Common myeloid progenitor, CD34-positive (primary cell): ENCODE results near the gene ACAD9.

Experiments
- CTCF ChIA-PET: fragments of 350-600 bp; sonication (Branson Sonifier 250); formaldehyde crosslinking; loops from one replicate; lab custom pipeline; 2021; ENCODE audit warnings: antibody characterized with exemption; lab: Charles Lee
- POLR2A ChIA-PET: fragments of 350-600 bp; sonication (Branson Sonifier 250); formaldehyde crosslinking; loops from one replicate; lab custom pipeline; 2021; ENCODE audit warnings: antibody characterized with exemption; lab: Charles Lee
- DNase-seq, 3 donors: peaks; one replicate each; pipeline versions ENCODE4 v3.0.0 to v3.0.0-alpha.2; 2013
- H3K27ac ChIP-seq, 2 experiments: 1 replicate in 1 of 2; 2 replicates in 1 of 2; pipeline ENCODE4 v1.7.0; 2013; ENCODE audit warnings: inconsistent platforms in 2 of 2, low read length in 2 of 2, mild to moderate bottlenecking in 2 of 2, low read depth in 1 of 2, moderate library complexity in 1 of 2; ENCODE audit not compliant: severe bottlenecking in 2 of 2, insufficient read depth in 1 of 2, poor library complexity in 1 of 2
- H3K27me3 ChIP-seq, 5 experiments: replicated peaks in 2 of 5; 1 replicate in 3 of 5; 2 replicates in 2 of 5; pipeline versions ENCODE4 v1.6.1 to v1.7.0; 2013; ENCODE audit warnings: low read length in 4 of 5, mild to moderate bottlenecking in 2 of 5, moderate library complexity in 2 of 5, inconsistent platforms in 1 of 5; ENCODE audit not compliant: insufficient read depth in 5 of 5, control insufficient read depth in 4 of 5
- H3K36me3 ChIP-seq, 4 experiments: 1 replicate in 2 of 4; 2 replicates in 2 of 4; pipeline versions ENCODE4 v1.6.1 to v1.7.0; 2013; ENCODE audit warnings: low read length in 3 of 4, control low read depth in 1 of 4, mild to moderate bottlenecking in 1 of 4; ENCODE audit not compliant: control insufficient read depth in 4 of 4, insufficient read depth in 4 of 4
- H3K4me1 ChIP-seq, 4 experiments: 1 replicate in 3 of 4; 2 replicates in 1 of 4; pipeline versions ENCODE4 v1.6.1 to v1.7.1; 2013; ENCODE audit warnings: low read length in 3 of 4, mild to moderate bottlenecking in 3 of 4, control low read depth in 1 of 4, inconsistent platforms in 1 of 4, moderate library complexity in 1 of 4; ENCODE audit not compliant: control insufficient read depth in 4 of 4, insufficient read depth in 4 of 4; ENCODE audit errors: control extremely low read depth in 1 of 4
- H3K4me3 ChIP-seq, 7 experiments: 1 replicate in 4 of 7; 2 replicates in 3 of 7; pipeline versions ENCODE4 v1.5.1 to v1.7.0; 2013; ENCODE audit warnings: mild to moderate bottlenecking in 7 of 7, low read length in 6 of 7, moderate library complexity in 6 of 7, inconsistent platforms in 2 of 7, low read depth in 2 of 7, control low read depth in 1 of 7; ENCODE audit not compliant: insufficient read depth in 4 of 7, control insufficient read depth in 1 of 7; ENCODE audit errors: extremely low read depth in 1 of 7
- H3K9me3 ChIP-seq, 5 experiments: 1 replicate in 4 of 5; 2 replicates in 1 of 5; pipeline versions ENCODE4 v1.6.1 to v1.7.1; 2013; ENCODE audit warnings: low read length in 4 of 5, mild to moderate bottlenecking in 2 of 5, inconsistent platforms in 1 of 5, low read depth in 1 of 5, moderate library complexity in 1 of 5; ENCODE audit not compliant: control insufficient read depth in 4 of 5, insufficient read depth in 2 of 5; ENCODE audit errors: control extremely low read depth in 1 of 5
- WGBS: methylation state at CpG from one replicate; pipeline ENCODE4 v1.1.5; 2013; ENCODE audit not compliant: insufficient coverage; 5-methylcytosine and 5-hydroxymethylcytosine counted together

ACAD9 gene

DNA sequence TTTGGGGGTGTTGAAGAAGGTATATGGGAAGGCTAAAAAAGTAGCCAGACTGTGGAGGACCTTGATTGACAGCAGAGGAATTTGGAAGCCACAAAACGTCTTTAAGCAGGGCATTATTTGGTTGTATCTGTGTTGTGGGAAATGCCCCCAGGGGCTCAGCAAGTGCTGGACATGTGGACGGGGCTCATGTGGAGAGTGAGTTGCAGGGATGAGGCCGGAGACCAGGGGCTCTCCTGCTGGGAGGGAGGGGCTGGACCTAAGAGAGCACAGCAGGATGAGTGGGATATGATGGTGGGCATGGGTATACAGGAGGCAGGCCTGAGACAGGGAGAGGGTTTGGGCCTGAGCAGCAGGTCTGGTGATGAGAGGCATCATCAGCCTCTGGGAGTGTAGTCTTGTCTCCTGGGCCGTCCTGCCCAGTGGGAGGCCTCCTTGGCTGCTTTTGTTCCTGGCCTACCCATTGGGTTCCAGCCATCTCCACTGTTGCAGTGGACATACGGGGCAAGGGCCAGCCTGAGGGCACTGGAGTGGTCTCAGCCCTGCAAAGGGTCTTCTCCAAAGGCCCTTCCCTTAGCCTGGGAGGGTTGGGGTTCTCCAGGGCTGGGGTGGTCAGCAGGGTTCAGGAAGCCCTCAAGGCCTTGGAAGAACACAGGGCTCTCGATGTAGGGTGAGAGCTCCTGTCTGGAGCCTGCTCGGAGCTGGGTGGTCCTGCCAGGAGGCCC is 27.5 kb downstream of the ACAD9 start:
- H3K36me3 ChIP-seq, result peaks cover 35 to 95% (median 74%) of the 10 kb centered on the region in 4 experiments
- H3K4me1 ChIP-seq, result no peaks in the 10 kb centered on the region
- WGBS, result 88% methylated on average over 6 of the region's 7 CpGs
- no peak for DNase-seq
- ChIA-PET CTCF (interaction anchor here (0.6 to 1.3 kb wide), 2 partner anchors 14 to 64 kb away, joined by 3 read pairs; no protein-coding TSS in a partner anchor), POLR2A (no interaction called here)
- H3K27me3 ChIP-seq, result no peaks in the 10 kb centered on the region
- no peak overlapping the region for H3K4me3 ChIP-seq
- no peaks in the 10 kb centered on the region for H3K9me3 ChIP-seq
- H3K27ac ChIP-seq, result no peak overlapping the region

GRCh38 chr3:128907706-128908445 is 28.5 kb downstream of the ACAD9 start:
- H3K9me3 ChIP-seq, result no peaks in the 10 kb centered on the region
- 95% methylated on average over 13 of the region's 15 CpGs for WGBS
- no peaks in the 10 kb centered on the region for H3K4me1 ChIP-seq
- no peaks in the 10 kb centered on the region for H3K27me3 ChIP-seq
- no peak for DNase-seq
- peaks cover 35 to 95% (median 76%) of the 10 kb centered on the region in 4 experiments for H3K36me3 ChIP-seq
- ChIA-PET POLR2A (no interaction called here), CTCF (interaction anchor here (0.6 to 1.3 kb wide), 2 partner anchors 15 to 63 kb away, joined by 3 read pairs; no protein-coding TSS in a partner anchor)
- H3K4me3 ChIP-seq, result no peak overlapping the region
- no peak overlapping the region for H3K27ac ChIP-seq

DNA sequence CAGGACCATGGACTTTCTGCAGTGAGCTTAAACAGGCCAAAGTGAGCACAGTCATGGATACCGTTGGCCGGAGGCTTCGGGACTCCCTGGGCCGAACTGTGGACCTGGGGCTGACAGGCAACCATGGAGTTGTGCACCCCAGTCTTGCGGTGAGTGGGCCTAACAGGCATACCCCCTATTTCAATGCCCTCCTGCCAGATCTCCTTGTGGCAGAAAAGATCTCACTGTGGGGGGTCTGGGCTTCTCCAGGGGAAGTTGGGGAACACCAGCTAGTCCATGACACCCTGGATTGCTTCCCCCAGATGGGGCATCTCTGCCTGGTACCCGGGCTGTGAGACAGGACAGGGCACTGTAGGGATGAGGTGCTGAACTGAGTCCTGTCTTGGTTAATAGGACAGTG is 29.5 kb downstream of the ACAD9 start:
- DNase-seq, result no peak
- Histone ChIP-seq H3K9me3 (no peaks in the 10 kb centered on the region), H3K4me1 (no peaks in the 10 kb centered on the region), H3K36me3 (peaks cover 29 to 95% (median 74%) of the 10 kb centered on the region in 4 experiments), H3K4me3 (no peak overlapping the region), H3K27me3 (no peaks in the 10 kb centered on the region), H3K27ac (no peak overlapping the region)
- WGBS, result 94% methylated on average over 6 of the region's 6 CpGs
- CTCF ChIA-PET, result no interaction called here
- POLR2A ChIA-PET, result no interaction called here

DNA sequence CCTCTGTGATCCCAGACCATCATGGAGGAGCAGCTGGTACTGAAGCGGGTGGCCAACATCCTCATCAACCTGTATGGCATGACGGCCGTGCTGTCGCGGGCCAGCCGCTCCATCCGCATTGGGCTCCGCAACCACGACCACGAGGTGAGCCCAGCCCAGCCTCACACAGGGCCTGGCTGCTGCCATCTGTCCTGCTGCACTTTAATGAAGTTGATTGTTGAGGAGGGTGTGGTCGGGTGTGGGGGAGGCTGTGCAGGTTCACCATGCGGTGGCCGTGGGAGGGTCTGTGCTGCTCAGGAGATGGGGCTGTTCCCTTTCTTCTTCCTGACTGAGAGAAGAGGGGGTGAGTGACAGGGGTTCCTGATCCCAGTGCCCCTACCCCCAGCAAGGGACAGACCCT is 30.6 kb downstream of the ACAD9 start:
- no peak for DNase-seq
- Histone ChIP-seq H3K27ac (no peak overlapping the region), H3K36me3 (peaks cover 26 to 98% (median 75%) of the 10 kb centered on the region in 4 experiments), H3K4me1 (no peaks in the 10 kb centered on the region), H3K27me3 (no peaks in the 10 kb centered on the region), H3K9me3 (no peaks in the 10 kb centered on the region), H3K4me3 (no peak overlapping the region)
- 98% methylated on average over 10 of the region's 13 CpGs for WGBS
- ChIA-PET POLR2A (no interaction called here), CTCF (interaction anchor here (1.5 kb wide), 1 partner anchor 16 kb away, joined by 4 read pairs; no protein-coding TSS in a partner anchor)

DNA sequence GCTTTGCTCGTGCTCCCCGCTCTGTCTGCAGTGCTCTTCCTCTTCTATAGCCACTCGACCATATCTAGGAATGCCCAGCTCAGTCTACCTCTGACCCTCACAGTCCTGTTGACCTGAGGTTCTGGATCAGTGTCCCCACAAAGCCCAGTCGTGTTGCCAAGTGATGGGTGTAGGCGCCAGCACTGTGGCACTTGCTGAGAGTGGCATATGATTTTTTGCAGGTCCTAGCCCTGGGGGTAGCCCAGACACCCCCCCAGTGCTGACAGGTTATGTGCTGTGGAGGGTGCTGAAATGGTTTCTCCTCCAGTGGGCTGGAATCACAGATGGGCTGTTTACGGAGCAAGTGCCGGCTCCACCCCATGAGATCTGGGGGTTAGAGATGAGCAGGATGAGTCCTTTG is 32.5 kb downstream of the ACAD9 start:
- H3K4me1 ChIP-seq, result no peaks in the 10 kb centered on the region
- H3K9me3 ChIP-seq, result no peaks in the 10 kb centered on the region
- no peaks in the 10 kb centered on the region for H3K27me3 ChIP-seq
- H3K36me3 ChIP-seq, result peaks cover 18 to 95% (median 75%) of the 10 kb centered on the region in 4 experiments
- H3K4me3 ChIP-seq, result no peak overlapping the region
- CTCF ChIA-PET, result interaction anchor here (0.6 kb wide), 1 partner anchor 59 kb away, joined by 3 read pairs; no protein-coding TSS in a partner anchor
- no peak overlapping the region for H3K27ac ChIP-seq
- no peak for DNase-seq
- WGBS, result 100% methylated on average over 5 of the region's 7 CpGs
- POLR2A ChIA-PET, result no interaction called here

- Histone ChIP-seq H3K36me3 (peaks cover 19 to 85% (median 61%) of the 10 kb centered on the region in 4 experiments), H3K9me3 (peaks cover 0 to 2% (median 0%) of the 10 kb centered on the region in 5 experiments), H3K27ac (no peak overlapping the region), H3K4me1 (no peaks in the 10 kb centered on the region), H3K27me3 (no peaks in the 10 kb centered on the region), H3K4me3 (no peak overlapping the region)
- CTCF ChIA-PET, result interaction anchor here (0.9 to 1.6 kb wide), 5 partner anchors 10 to 121 kb away, joined by 3 to 6 read pairs (median 5); no protein-coding TSS in a partner anchor
- no peak for DNase-seq
- 100% methylated on average over 9 of the region's 10 CpGs for WGBS
- POLR2A ChIA-PET, result no interaction called here
Observed at GRCh38 chr3:128914966-128915645, 35.7 kb downstream of the ACAD9 start.
